ENCODE results near the gene PDZD2.

Gene PDZD2

GRCh38 chr5:31853398-31854135 lies 214.6 kb downstream of the PDZD2 start:
- no peak overlapping the region for H3K4me3 ChIP-seq (ENCODE audit: low read depth, low read length)
- no peaks in the 10 kb centered on the region for H3K36me3 ChIP-seq
- no peak for DNase-seq
- no peaks in the 10 kb centered on the region for H3K9me3 ChIP-seq
- H3K4me1 ChIP-seq = peaks cover 13% of the 10 kb centered on the region
- H3K27me3 ChIP-seq = no peaks in the 10 kb centered on the region
- TF ChIP-seq CTCF (IDR thresholded peaks at IDR 0.05; ENCODE audit: low read depth, low read length) = no peak

- peaks cover 4% of the 10 kb centered on the region; the same call in 1 of the 2 replicates for H3K9me3 ChIP-seq
- TF ChIP-seq CTCF (IDR thresholded peaks at IDR 0.05; ENCODE audit: low read depth, low read length) = no peak
- no peaks in the 10 kb centered on the region for H3K36me3 ChIP-seq
- H3K4me1 ChIP-seq = peaks cover 13% of the 10 kb centered on the region
- H3K27me3 ChIP-seq = no peaks in the 10 kb centered on the region
- peak overlapping the region; percentile 60 for H3K4me3 ChIP-seq (ENCODE audit: low read depth, low read length)
- DNase-seq = peak; percentile 82
Observed at GRCh38 chr5:31854181-31855133, 215.5 kb downstream of the PDZD2 start.

GRCh38 chr5:31855134-31856040 lies 216.5 kb downstream of the PDZD2 start:
- peak overlapping the region; percentile 60 for H3K4me3 ChIP-seq (ENCODE audit: low read depth, low read length)
- DNase-seq = no peak

GRCh38 chr5:31859096-31859495 lies 220.2 kb downstream of the PDZD2 start:
- DNase-seq = no peak
- Histone ChIP-seq H3K4me3 (ENCODE audit: low read depth, low read length) (no peak overlapping the region), H3K9me3 (peaks cover 9% of the 10 kb centered on the region; the same call in 1 of the 2 replicates), H3K27me3 (no peaks in the 10 kb centered on the region), H3K36me3 (no peaks in the 10 kb centered on the region), H3K4me1 (peaks cover 12% of the 10 kb centered on the region)
- no peak for TF ChIP-seq CTCF (IDR thresholded peaks at IDR 0.05; ENCODE audit: low read depth, low read length)

More at GRCh38 chr5:31855134-31856040, 216.5 kb downstream of the PDZD2 start:
- TF ChIP-seq CTCF (IDR thresholded peaks at IDR 0.05; ENCODE audit: low read depth, low read length) = no peak
- Histone ChIP-seq H3K36me3 (no peaks in the 10 kb centered on the region), H3K9me3 (peaks cover 4% of the 10 kb centered on the region; the same call in 1 of the 2 replicates), H3K27me3 (no peaks in the 10 kb centered on the region), H3K4me1 (peaks cover 13% of the 10 kb centered on the region)

- no peak overlapping the region for H3K4me3 ChIP-seq (ENCODE audit: low read depth, low read length)
- no peak for DNase-seq
- no peaks in the 10 kb centered on the region for H3K27me3 ChIP-seq
- no peak for TF ChIP-seq CTCF (IDR thresholded peaks at IDR 0.05; ENCODE audit: low read depth, low read length)
- no peaks in the 10 kb centered on the region for H3K36me3 ChIP-seq
- H3K9me3 ChIP-seq = peaks cover 9% of the 10 kb centered on the region; the same call in 1 of the 2 replicates
- H3K4me1 ChIP-seq = peaks cover 6% of the 10 kb centered on the region
Observed at GRCh38 chr5:31860278-31860677, 221.3 kb downstream of the PDZD2 start.
